Stomach (tissue), 9 donors: ENCODE results near the gene KCNQ1. TPM values are rescaled to one million over a fixed set of nuclear protein-coding genes. Genes with fewer than 3 reads are reported as not detected.

ENCODE experiments used
- DNase-seq, 2 donors: peaks; one replicate each; pipeline versions ENCODE4 v3.0.0 to v3.0.0-alpha.2; 2013 to 2019
- H3K27ac ChIP-seq, 5 donors: fragments of 200-600 bp in 4 of 5; sonication (generic) in 4 of 5; one replicate each; pipeline ENCODE4 v1.5.1; 2013 to 2019; ENCODE audit warnings: mild to moderate bottlenecking in 1 of 5, moderate library complexity in 1 of 5
- H3K27me3 ChIP-seq, 3 donors: fragments of 200-600 bp; sonication (generic); one replicate each; pipeline ENCODE4 v1.5.1; 2017 to 2019; ENCODE audit warnings: mixed run types in 1 of 3
- H3K36me3 ChIP-seq, 4 donors: fragments of 200-600 bp; sonication (generic); 1 replicate in 3 of 4; 2 replicates in 1 of 4; pipeline ENCODE4 v1.5.1; 2016 to 2019
- H3K4me1 ChIP-seq, 4 donors: fragments of 200-600 bp; sonication (generic); one replicate each; pipeline ENCODE4 v1.5.1; 2016 to 2019
- H3K4me3 ChIP-seq, 4 donors: fragments of 200-600 bp; sonication (generic) in 3 of 4; one replicate each; pipeline ENCODE4 v1.5.1; 2016 to 2019; ENCODE audit warnings: mild to moderate bottlenecking in 1 of 4
- H3K9me3 ChIP-seq, 4 donors: fragments of 200-600 bp; sonication (generic); one replicate each; pipeline ENCODE4 v1.5.1; 2016 to 2019
- CTCF ChIP-seq, 7 experiments: fragments of 450-650 bp in 4 of 7; fragments of 200-600 bp in 3 of 7; sonication (generic) in 3 of 7; IDR thresholded peaks; one replicate each; pipeline ENCODE4 v1.5.1; 2016 to 2019; ENCODE audit warnings: antibody characterized with exemption in 7 of 7, control low read depth in 2 of 7, mild to moderate bottlenecking in 1 of 7
- EP300 ChIP-seq: sonication (generic); formaldehyde crosslinking; IDR thresholded peaks from one replicate; pipeline ENCODE4 v1.6.1; 2017; ENCODE audit warnings: antibody characterized with exemption
- POLR2A ChIP-seq, 4 donors: fragments of 450-650 bp; IDR thresholded peaks; one replicate each; pipeline ENCODE4 v1.6.1; 2016; ENCODE audit warnings: antibody characterized with exemption in 4 of 4, control low read depth in 2 of 4, mild to moderate bottlenecking in 1 of 4, moderate library complexity in 1 of 4
- POLR2AphosphoS5 ChIP-seq, 3 donors: sonication (generic); formaldehyde crosslinking; IDR thresholded peaks; one replicate each; pipeline ENCODE4 v1.6.1; 2016; ENCODE audit warnings: antibody characterized with exemption in 3 of 3
- WGBS, 5 donors: extraction: QIAGEN DNeasy Blood & Tissue Kit in 3 of 5; methylation state at CpG; one replicate each; pipeline versions ENCODE4 v1.1.5 to v1.1.7; 2013 to 2018; 5-methylcytosine and 5-hydroxymethylcytosine counted together
- intact Hi-C: fragments of 100-400 bp; cut with DNase I; formaldehyde crosslinking; loops from one replicate; pipeline ENCODE4 v1.15.1; 2023; ENCODE audit warnings: low total_unique reads
- polyA plus RNA-seq, 3 donors: library from polyadenylated mRNA; stranded (reverse); fragments of 200-250 nt; gene quantifications; one replicate each; pipeline ENCODE4 v1.2.3, GENCODE V29; 2013
- total RNA-seq, 5 donors: library from RNA; depleted of rRNA; stranded (reverse); fragments of >200 nt; gene quantifications; one replicate each; pipeline versions ENCODE4 v1.1.0 to v1.2.3, GENCODE V29; 2014 to 2016
- donor health status: healthy with polysubstance abuse.
- donor health status: Bipolar disorder and iron deficiency.
- donor health status: healthy.

KCNQ1 gene
- total and polyA plus RNA-seq, 8 donors = 12.1 to 155 (median 49.0) TPM

GRCh38 chr11:2471804-2472096 lies 26.9 kb downstream of the KCNQ1 start:
- peaks cover 0 to 18% (median 0%) of the 10 kb centered on the region in 3 donors for H3K27me3 ChIP-seq
- no peaks in the 10 kb centered on the region for H3K9me3 ChIP-seq
- H3K27ac ChIP-seq = no peak overlapping the region
- H3K4me1 ChIP-seq = peaks cover 10 to 27% (median 16%) of the 10 kb centered on the region in 4 donors
- WGBS, 5 donors = 84 to 96% (median 87%) methylated on average over 6 of the region's 6 CpGs
- intact Hi-C loops = no loop called here
- no peaks in the 10 kb centered on the region for H3K36me3 ChIP-seq
- no peak for DNase-seq
- H3K4me3 ChIP-seq = no peak overlapping the region
- no peak for TF ChIP-seq POLR2A (IDR thresholded peaks at IDR 0.05)
- no peak for TF ChIP-seq CTCF (IDR thresholded peaks at IDR 0.05)
- TF ChIP-seq EP300 = no peak
- TF ChIP-seq POLR2AphosphoS5 (IDR thresholded peaks at IDR 0.05) = no peak

DNA sequence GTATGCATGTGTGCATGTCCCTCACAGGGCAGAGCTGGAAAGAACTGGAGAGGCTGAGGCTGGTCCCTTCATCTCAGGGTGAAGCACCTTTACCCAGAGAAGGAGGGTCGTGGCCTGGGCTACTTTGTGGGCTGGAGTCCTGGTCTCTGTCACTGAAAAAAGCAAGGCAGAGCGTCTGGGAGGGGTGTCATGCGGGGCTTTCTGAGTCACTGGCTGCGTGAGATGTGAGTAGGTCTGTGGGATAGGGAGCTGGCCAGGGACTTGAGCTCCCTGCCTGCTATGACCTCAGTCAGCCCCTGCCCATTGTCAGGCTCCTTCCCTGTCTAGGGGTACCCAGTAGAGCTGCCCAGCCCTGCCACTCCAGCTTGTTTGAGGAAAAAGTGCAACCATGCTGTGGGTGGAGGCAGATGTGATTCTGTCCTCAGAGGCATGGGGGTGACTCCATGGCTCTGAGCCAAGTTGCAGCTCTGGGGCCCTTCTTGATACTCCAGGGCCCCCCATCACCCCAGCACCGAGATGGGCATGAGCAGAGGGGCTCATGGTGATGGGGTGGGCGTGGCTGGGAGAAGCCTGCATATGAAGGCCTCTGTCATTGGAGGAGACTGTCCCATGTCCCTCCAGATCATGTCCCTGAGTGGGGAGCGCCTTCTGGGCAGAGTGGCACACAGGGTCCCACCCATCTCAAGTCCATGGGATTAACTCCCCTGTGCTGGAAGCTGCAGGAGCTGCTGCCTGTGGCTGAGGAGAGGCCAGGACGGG lies 27.8 kb downstream of the KCNQ1 start:
- Histone ChIP-seq H3K4me3 (no peak overlapping the region), H3K27ac (peak overlapping the region in 2 of 5 donors; percentile 14 to 74), H3K4me1 (peaks cover 5 to 19% (median 13%) of the 10 kb centered on the region in 4 donors), H3K27me3 (peaks cover 0 to 18% (median 0%) of the 10 kb centered on the region in 3 donors), H3K36me3 (no peaks in the 10 kb centered on the region), H3K9me3 (no peaks in the 10 kb centered on the region)
- intact Hi-C loops = no loop called here
- TF ChIP-seq POLR2AphosphoS5 (IDR thresholded peaks at IDR 0.05) (no peak), CTCF (IDR thresholded peaks at IDR 0.05) (no peak), POLR2A (IDR thresholded peaks at IDR 0.05) (no peak), EP300 (no peak)
- 50 to 81% (median 77%) methylated on average over 2 to 8 of the region's 8 CpGs for WGBS, 5 donors
- peak in 1 of 2 donors; percentile 13 for DNase-seq

DNA sequence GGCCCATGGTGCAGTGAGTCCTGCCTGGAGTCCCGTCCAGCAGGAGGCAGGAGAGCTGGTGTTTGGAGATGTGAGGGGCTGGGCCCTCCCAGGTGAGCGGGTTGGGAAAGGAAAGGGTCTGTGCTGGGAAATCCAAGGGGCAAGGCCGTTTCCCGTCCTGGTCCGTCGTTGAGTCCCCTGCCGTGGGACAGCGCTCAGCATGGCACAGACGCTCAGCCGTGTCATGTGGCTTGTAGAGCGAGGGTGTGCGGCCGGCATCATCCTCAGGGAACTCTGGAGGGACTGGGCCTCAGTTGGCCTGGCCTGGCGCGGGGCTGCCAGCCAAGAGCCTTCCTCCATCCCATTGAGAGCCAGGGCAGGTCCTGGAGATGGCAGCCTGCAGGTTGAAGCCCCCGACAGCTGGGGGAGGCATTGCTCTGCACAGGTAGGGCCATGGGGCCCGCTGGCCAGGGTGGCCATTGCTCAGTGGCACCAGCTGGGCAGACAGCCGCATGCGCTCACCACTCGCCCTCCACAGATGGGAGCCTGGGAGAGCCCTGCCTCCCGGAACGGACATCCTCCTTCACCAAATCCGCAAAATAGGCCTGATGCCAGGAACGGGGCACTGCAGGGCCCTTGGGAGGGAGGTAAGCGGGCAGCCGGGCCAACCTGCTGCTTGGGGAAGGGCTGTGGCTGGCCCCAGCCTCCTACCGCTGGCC lies 28.7 kb downstream of the KCNQ1 start:
- H3K27me3 ChIP-seq = peaks cover 0 to 18% (median 0%) of the 10 kb centered on the region in 3 donors
- no peak overlapping the region for H3K4me3 ChIP-seq
- H3K36me3 ChIP-seq = no peaks in the 10 kb centered on the region
- TF ChIP-seq POLR2AphosphoS5 (IDR thresholded peaks at IDR 0.05) (no peak), EP300 (no peak), POLR2A (IDR thresholded peaks at IDR 0.05) (no peak), CTCF (IDR thresholded peaks at IDR 0.05) (no peak)
- 71 to 85% (median 76%) methylated on average over 16 to 27 of the region's 27 CpGs for WGBS, 5 donors
- peak overlapping the region; percentile 52 to 79 (median 74) for H3K27ac ChIP-seq
- intact Hi-C loops = no loop called here
- H3K9me3 ChIP-seq = no peaks in the 10 kb centered on the region
- DNase-seq = peak in 1 of 2 donors; percentile 50
- H3K4me1 ChIP-seq = peaks cover 5 to 17% (median 11%) of the 10 kb centered on the region in 4 donors

GRCh38 chr11:2474059-2474901 lies 29.5 kb downstream of the KCNQ1 start:
- no peak overlapping the region for H3K4me3 ChIP-seq
- H3K9me3 ChIP-seq = peaks cover 0 to 5% (median 3%) of the 10 kb centered on the region in 4 donors
- H3K27me3 ChIP-seq = peaks cover 0 to 18% (median 0%) of the 10 kb centered on the region in 3 donors
- peaks cover 5 to 17% (median 11%) of the 10 kb centered on the region in 4 donors for H3K4me1 ChIP-seq
- peak overlapping the region; percentile 52 to 79 (median 74) for H3K27ac ChIP-seq
- intact Hi-C loops = no loop called here
- TF ChIP-seq EP300 (no peak), CTCF (IDR thresholded peaks at IDR 0.05) (no peak), POLR2A (IDR thresholded peaks at IDR 0.05) (no peak), POLR2AphosphoS5 (IDR thresholded peaks at IDR 0.05) (no peak)
- no peaks in the 10 kb centered on the region for H3K36me3 ChIP-seq
- WGBS, 5 donors = 52 to 77% (median 65%) methylated on average over 9 to 19 of the region's 19 CpGs
- DNase-seq = peak; percentile 78 to 91
